Ramos (cell line): ENCODE data around the gene KPNA1.
"Not testable (repeated sequence)": the region's sequence is repeated elsewhere in the genome, so short reads cannot be mapped to it uniquely, and the experiment has no call there.

Experiments used
- in situ Hi-C: fragments of 300-500 bp; cut with MboI; formaldehyde crosslinking; loops from one replicate; pipeline ENCODE4 v1.14.3; 2022; ENCODE audit warnings: low sequenced_read_pairs; ENCODE audit not compliant: unreplicated experiment

The KPNA1 gene

DNA sequence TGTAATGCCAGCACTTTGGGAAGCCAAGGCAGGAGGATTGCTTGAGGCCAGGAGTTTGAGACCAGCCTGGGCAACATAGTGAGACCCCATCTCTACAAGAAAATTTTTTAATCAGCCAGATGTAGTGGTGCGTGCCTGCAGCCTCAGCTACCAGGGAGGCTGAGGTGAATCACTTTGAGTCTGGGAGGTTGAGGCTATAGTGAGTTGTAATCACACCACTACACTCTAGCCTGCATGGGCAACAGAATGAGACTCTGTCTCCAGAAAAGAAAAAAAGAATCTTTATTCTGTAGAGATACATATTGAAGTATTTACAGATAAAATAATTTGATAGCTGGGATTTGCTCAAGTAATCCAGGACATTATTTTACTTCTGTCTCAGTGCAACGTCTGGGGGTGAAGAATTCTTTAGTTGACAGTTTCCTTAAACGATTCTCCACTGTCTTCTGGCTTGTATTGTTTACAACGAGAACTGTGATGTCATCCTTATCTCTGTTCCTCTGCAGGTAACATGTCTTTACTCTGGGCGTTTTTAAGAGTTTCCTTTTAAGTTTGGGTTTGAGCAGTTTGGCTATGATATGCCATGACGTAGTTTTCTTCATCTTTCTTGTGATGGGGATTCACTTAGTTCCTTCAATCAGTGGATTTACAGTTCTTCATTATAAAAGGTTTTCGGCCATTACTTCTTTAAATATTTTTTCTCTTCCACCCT, 26.3 kb downstream of the KPNA1 start:
- in situ Hi-C loops: no loop called here

DNA sequence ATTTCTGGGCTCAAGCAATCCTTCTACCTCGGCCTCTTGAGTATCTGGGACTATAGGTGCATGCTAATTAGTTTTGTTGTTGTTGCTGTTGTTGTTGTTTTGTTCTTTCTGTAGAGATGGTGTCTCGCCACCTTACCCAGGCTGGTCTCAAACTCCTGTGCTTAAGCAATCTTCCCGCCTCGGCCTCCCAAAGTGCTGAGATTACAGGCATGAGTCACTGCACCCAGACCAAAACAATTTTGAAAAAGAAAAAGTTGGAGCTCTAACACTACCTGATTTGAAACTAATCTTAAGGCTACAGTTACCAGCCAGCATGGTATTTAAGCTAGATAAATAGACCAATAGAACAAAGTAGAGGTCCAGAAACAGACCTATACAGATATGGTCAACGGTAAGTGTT, 29.8 kb downstream of the KPNA1 start:
- in situ Hi-C loops: no loop called here

DNA sequence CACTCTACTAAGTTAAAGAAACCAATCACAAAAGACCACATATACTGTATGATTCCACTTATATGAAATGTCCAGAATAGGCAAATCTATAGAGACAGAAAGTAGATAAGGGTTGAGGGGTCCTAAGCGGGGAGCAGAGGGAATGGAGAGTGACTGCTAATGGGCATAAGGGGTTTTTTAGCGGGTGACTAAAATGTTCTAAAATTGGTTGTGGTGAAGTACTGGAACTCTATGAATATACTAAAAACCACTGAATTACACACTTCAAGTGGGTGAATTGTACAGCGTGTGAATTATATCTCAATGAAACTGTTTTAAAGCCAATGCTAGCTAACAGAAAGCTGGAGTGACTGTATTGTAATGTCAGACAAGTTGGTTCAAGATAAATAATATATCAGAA, 33.3 kb downstream of the KPNA1 start:
- in situ Hi-C loops: no loop called here

DNA sequence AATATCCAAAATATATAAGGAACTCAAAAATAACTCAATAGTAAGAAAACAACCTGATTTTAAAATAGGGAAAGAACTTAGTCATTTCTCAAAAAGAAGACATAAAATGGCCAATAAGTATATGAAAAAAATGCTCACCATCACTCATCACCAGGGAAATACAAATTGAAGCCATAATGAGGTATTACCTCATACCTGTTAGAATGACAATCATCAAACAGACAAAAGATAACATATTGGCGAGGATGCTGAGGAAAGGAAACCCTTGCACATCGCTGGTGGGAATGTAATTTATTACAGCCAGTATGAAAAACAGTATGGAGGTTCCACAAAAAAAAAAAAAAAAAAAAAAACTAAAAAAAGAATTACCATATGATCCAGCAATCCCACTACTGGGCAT, 38.2 kb downstream of the KPNA1 start:
- in situ Hi-C loops: no loop called here

DNA sequence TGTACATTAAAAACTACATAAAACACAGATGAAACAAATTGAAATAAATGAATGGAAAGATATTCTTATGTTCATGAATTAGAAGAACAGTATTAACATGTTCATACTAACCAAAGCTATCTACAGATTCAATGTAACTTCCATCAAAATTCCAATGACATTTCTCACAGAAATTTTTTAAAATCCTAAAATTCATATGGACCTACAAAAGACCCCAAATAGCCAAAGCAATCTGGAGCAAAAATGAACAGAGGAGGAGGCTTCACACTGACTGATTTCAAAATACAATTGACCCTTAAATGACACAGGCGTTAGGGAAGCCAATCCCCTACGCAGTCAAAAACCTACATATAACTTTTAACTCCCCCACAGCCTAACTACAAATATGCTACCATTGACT, 39.4 kb downstream of the KPNA1 start:
- in situ Hi-C loops: no loop called here

DNA sequence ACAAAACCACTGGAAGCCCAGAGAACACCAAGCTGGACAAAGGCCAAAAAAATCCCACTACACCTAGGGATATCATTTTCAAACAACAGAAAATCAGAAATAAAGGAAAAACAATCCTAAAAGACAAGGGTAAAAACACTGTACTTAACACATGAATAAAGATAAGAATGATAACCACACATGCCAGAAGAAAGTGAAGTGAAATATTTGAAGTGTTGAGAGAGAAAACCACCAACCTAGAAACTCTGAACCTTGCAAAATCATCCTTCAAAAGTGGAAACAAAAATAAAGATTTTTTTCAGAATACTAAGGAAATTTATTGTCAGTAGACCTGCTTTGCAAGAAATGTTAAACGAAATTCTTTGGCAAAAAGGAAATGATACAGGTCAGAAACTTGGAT, 45.1 kb downstream of the KPNA1 start:
- in situ Hi-C loops: no loop called here

DNA sequence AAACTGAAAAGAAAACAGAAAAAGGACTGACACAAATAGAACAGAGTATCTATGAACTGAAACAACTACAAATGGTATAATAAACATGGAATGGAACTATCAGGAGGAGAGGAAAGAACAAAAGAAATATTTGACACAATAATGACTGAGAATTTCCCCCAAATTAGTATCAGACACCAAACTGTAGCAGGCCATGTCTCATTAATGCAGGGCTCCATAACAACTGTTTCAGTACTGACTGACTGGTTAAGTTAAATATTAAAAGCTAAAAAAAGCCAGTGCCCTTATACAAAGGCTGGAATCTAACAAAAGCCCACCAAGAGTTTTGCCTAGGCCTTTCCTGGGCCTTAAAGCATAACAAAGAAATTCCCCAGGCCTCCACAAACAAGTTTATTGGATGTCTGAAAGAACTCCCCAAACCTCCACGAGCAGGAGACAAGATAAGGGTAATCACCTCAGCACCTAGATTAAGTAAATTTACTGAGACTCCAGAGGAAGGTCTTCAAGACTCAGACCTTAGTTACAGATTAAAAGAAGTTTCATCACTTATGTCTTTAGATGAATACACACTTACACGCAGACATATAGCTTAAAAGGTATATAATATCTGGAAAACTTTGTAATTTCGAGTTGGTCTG, 45.7 kb downstream of the KPNA1 start:
- in situ Hi-C loops: no loop called here

DNA sequence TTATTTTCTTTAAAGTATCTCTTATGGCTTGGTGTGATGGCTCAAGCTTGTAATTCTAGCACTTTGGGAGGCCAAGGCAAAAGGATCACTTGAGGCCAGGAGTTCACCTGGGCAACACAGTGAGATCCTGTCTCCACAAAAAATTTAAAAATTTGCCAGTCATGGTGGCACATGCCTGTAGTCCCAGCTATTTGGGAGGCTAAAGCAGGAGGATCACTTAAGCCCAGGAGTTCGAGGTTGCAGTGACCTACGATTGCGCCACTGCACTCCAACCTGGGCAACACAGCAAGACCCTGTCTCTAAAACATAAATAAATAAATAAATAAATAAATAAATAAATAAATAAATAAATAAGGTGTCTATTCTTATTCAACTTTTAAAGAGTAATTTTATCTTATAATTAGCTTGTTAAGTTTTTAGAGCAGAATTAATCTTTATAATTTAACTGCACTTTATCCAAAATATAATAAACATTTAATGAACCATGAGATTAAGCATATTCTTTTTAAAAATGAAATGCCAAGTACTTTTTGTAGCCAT, 48.0 kb downstream of the KPNA1 start:
- in situ Hi-C loops: no loop called here

DNA sequence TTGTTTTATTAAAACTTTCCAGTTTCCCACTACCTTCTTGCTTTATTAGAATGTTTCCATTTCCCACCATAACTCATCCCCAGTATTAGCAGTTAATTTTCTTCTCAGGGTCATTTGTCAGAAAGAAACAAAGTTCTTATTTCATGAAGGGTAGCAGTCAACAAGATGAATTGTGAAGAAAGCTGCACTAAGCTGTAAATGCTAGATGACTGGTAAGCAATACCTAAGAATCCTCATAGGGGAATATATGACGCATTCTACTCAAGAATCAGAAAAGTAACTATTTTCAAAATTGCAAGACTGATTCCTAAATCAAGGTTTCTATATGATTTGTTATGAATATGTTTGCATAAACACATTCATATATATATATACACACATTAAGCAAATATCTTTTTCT, 50.1 kb downstream of the KPNA1 start:
- in situ Hi-C loops: no loop called here

DNA sequence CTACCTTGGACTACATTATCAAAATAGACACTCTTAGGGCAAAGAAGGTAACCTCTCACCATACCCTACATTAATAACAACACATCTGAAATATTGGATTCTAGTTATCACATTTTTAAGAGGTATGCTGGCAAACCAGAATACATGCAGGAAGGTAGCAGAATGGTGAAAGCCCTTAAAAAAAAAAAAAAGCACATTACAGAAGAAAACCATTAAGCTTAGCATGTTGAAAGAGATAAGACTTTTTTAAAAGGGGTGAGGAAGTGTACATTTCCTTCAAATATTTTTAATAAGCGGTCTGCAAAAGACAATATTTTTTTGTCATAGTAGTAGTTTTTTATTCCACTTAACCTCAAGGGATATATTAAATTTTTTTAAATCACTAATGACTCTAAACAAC, 52.3 kb downstream of the KPNA1 start:
- in situ Hi-C loops: no loop called here

DNA sequence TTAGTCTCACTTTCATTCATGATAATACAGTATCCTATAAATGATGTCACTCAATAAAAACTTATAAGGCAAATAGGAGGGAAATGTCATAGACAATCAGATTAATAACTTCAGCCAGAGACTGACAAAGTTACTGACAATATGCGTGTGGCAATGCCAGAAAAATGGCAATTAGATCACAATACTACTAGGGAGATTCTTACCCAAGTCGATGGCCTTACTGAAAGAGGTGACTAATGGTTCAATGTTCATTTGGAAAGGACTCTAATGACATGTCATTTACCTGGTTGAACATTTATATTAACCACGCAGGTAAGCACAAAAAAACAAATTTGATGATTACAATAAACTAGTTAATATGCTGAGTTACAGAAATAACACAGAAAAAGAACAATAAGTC, 52.9 kb downstream of the KPNA1 start:
- in situ Hi-C loops: no loop called here

DNA sequence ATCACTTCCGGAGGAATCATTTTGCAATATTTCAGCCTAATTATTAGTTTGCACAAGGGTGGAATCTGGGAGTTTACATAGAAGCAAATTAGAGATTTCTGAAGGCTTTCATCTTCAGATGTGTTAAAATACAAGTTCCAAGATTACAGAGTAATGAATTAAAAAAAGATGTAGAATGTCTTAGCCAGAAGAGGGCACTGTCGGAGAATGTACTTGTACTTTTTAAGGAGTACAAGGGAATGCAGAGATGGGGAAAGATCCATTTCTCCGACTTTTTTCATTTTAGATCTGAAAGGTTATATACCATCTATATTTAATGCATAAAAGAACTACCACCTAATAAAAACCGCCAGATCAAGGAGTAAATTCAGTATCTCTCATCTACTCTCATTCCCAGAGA, 55.7 kb downstream of the KPNA1 start:
- in situ Hi-C loops: no loop called here

DNA sequence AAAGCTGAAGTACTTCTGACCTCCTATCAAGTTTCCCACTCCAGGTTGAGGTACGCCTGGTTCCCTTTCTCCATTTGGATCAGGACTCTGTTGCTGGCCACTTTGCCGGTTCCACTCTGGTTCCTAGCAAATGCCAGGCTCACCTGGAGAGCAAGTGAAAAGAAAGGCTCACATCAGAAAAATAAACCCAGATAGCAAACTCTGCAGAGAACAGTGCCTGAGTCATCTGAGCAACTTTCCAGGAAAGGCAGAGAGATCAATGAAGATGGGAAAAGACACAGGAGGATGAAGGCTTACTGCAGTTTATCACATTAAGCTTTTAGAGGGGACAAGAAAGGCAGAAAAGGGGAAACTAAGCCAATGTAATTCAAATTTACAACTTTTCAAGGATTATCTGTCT, 57.0 kb downstream of the KPNA1 start:
- in situ Hi-C loops: no loop called here

DNA sequence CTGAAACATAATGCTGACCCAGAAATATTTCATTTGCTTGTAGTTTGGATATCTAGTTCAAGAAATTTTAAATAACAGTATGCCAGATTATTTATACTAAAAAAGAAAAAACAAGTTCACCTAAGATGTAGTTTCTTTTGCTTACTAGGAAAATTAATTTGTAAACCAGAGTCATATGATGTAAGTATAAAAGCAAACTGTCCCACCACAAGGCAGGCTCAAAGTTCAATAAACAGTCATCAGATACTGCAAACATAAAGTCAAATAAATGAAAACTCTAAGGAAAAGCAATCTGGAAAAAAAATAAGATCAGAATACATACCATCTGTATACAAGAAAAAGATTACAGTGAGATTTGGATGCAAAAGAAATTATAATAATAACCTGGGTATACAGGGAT, 58.7 kb downstream of the KPNA1 start:
- in situ Hi-C loops: no loop called here

DNA sequence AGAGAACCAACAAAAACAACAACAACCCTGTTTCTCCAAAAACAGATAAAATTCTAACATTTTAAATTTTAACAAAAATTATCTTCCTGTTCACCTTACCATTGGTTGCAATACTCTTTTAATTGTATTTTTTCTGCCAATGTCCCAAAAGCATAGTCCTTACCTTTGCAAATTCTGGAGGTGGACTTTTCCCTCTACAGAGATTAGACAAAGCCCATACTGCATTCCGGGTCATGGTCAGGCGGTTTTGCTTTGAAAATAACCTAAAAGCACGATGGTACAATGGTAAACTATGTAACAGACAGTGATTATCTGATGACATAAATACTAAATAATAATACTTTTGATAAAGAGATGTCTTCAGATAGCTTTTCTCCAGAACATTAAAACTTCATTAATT, 63.4 kb downstream of the KPNA1 start:
- in situ Hi-C loops: no loop called here

DNA sequence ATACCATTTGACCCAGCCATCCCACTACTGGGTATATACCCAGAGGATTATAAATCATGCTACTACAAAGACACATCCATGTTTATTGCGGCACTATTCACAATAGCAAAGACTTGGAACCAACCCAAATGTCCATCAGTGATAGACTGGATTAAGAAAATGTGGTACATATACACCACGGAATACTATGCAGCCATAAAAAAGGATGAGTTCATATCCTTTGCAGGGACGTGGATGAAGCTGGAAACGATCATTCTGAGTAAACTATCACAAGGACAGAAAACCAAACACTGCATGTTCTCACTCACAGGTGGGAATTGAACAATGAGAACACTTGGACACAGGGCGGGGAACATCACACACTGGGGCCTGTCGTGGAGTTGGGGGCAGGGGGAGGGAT, 66.5 kb downstream of the KPNA1 start:
- in situ Hi-C loops: not testable (repeated sequence)

DNA sequence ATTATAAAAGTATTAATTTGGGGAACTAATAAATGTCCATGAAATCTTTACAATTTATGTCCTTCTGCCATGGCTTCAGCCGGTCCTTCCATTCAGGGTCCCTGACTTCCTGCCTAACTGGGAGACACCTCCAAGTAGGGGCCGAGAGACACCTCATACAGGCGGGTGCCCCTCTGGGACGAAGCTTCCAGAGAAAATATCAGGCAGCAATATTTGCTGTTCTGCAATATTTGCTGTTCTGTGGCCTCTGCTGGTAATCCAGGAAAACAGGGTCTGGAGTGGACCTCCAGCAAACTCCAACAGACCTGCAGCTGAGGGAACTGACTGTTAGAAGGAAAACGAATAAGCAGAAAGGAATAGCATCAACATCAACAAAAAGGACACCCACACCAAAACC, 70.2 kb downstream of the KPNA1 start:
- in situ Hi-C loops: not testable (repeated sequence)

DNA sequence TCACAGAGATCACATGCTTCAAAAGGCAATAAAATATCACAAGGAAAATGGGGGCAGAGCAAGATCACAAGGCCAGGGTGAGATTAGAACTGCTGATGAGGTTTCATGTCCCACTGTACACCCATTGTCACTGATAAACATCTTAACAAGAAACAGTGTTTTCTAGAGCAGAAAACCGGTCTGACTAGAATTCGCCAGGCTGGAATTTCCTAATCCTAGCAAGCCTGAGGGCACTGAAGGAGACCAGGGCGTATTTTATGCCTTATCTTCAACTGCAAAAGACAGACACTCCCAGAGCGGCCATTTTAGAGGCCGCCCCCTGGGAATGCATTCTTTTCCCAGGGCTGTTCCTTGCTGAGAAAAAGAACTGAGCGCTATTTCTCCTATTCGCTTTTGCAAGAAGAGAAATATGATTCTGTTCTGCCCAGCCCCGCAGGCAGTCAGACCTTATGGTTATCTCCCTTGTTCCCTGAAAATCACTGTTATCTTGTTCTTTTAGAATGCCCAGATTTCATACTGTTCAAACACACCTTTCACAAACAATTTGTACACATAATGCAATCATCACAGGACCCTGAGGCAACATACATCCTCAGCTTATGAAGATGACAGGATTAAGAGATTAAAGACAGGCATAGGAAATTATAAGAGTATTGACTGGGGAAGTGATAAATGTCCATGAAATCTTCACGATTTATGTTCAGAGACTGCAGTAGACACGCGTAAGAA, 70.8 kb downstream of the KPNA1 start:
- in situ Hi-C loops: not testable (repeated sequence)

DNA sequence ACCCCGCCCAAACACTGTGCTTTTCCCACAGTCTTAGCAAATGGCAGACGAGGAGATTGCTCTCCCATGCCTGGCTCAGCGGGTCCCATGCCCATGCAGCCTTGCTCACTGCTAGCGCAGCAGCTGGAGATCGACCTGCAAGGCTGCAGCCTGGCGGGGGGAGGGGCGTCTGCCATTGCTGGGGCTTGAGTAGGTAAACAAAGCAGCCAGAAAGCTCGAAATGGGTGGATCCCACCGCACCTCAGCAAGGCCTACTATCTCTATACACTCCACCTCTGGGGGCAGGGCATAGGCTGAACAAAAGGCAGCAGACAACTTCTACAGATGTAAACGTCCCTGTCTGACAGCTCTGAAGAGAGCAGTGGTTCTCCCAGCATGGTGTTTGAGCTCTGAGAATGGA, 71.6 kb downstream of the KPNA1 start:
- in situ Hi-C loops: no loop called here

DNA sequence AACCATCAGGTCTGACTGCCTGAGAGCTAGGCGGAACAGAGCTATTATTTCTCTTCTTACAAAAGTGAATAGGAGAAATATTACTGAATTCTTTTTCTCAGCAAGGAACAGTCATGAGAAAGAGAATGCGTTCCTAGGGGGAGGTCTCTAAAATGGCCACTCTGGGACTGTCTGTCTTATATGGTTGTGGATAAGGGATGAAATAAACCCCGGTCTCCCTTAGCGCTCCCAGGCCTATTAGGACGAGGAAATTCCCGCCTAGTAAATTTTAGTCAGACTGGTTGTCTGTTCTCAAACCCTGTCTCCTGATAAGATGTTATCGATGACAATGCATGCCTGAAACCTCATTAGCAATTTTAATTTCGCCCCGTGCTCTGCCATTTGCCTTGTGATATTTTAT, 78.8 kb downstream of the KPNA1 start:
- in situ Hi-C loops: no loop called here

DNA sequence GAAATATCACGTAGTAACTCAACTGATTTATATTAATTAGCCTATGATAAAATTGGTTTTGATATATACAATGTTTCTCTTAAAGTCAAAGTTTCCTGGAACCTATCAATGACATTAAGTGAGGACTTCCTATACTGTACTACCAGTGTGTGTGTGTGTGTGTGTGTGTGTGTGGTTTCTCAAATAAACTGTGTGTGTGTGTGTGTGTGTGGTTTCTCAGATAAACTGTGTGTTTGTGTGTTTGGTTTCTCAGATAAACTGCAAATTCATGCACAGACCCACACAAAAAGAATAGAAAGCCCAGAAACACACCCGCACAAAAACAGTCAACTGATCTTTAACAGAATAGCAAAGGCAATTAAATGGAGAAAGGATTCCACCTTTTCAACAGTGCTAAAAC, 84.4 kb downstream of the KPNA1 start:
- in situ Hi-C loops: no loop called here
